Tibial nerve (tissue), 4 donors: ENCODE results near the gene TRIM24. TPM values are rescaled to one million over a fixed set of nuclear protein-coding genes. Genes with fewer than 3 reads are reported as not detected.

ENCODE experiments used
- DNase-seq, 2 donors: peaks; one replicate each; pipeline ENCODE4 v3.0.0-alpha.2; 2019; ENCODE audit warnings: low spot score in 2 of 2
- H3K27ac ChIP-seq, 4 donors: fragments of 200-600 bp; sonication (generic) in 3 of 4; one replicate each; pipeline ENCODE4 v1.5.1; 2017 to 2019; ENCODE audit warnings: mild to moderate bottlenecking in 1 of 4
- H3K27me3 ChIP-seq, 2 donors: fragments of 200-600 bp; sonication (generic) in 1 of 2; one replicate each; pipeline versions ENCODE4 v1.5.1 to v1.6.0; 2017 to 2019
- H3K36me3 ChIP-seq, 3 donors: fragments of 200-600 bp; sonication (generic); one replicate each; pipeline ENCODE4 v1.5.1; 2018 to 2019
- H3K4me1 ChIP-seq, 4 donors: fragments of 200-600 bp; sonication (generic) in 3 of 4; one replicate each; pipeline ENCODE4 v1.5.1; 2017 to 2019
- H3K4me3 ChIP-seq, 4 donors: fragments of 200-600 bp; sonication (generic) in 3 of 4; one replicate each; pipeline ENCODE4 v1.5.1; 2017 to 2019; ENCODE audit warnings: mild to moderate bottlenecking in 1 of 4, moderate library complexity in 1 of 4
- H3K9me3 ChIP-seq, 4 donors: fragments of 200-600 bp; sonication (generic) in 3 of 4; one replicate each; pipeline ENCODE4 v1.5.1; 2017 to 2019
- CTCF ChIP-seq, 5 experiments: fragments of 200-600 bp in 3 of 5; fragments of 450-650 bp in 2 of 5; sonication (generic) in 3 of 5; IDR thresholded peaks; one replicate each; pipeline ENCODE4 v1.5.1; 2016 to 2019; ENCODE audit warnings: antibody characterized with exemption in 5 of 5, mild to moderate bottlenecking in 3 of 5, moderate library complexity in 2 of 5
- EP300 ChIP-seq, 2 donors: sonication (generic); formaldehyde crosslinking; IDR thresholded peaks; one replicate each; pipeline ENCODE4 v1.6.1; 2017; ENCODE audit warnings: antibody characterized with exemption in 2 of 2, mild to moderate bottlenecking in 1 of 2
- POLR2A ChIP-seq, 2 donors: fragments of 450-650 bp; IDR thresholded peaks; one replicate each; pipeline ENCODE4 v1.6.1; 2017; ENCODE audit warnings: antibody characterized with exemption in 2 of 2, mild to moderate bottlenecking in 2 of 2, moderate library complexity in 2 of 2
- WGBS, 2 donors: methylation state at CpG; one replicate each; pipeline ENCODE4 v1.1.5; 2018; 5-methylcytosine and 5-hydroxymethylcytosine counted together
- total RNA-seq, 4 donors: library from RNA; depleted of rRNA; stranded (reverse); fragments of >200 nt; gene quantifications; one replicate each; pipeline ENCODE4 v1.1.0, GENCODE V29; 2016

Gene TRIM24
- total RNA-seq, 4 donors from 2014 or later, result 15.9 to 20.5 (median 17.7) TPM

- Histone ChIP-seq H3K36me3 (peaks cover 0 to 91% (median 9%) of the 10 kb centered on the region in 3 donors), H3K27me3 (no peaks in the 10 kb centered on the region), H3K4me1 (no peaks in the 10 kb centered on the region), H3K4me3 (no peak overlapping the region), H3K27ac (no peak overlapping the region), H3K9me3 (peaks cover 0 to 19% (median 1%) of the 10 kb centered on the region in 4 donors)
- no peak for TF ChIP-seq EP300 (IDR thresholded peaks at IDR 0.05)
- TF ChIP-seq POLR2A (IDR thresholded peaks at IDR 0.05), result no peak
- DNase-seq, result no peak
- 93 to 95% methylated on average over 3 of the region's 3 CpGs for WGBS, 2 donors
Observed at GRCh38 chr7:138550337-138550736, 90.3 kb downstream of the TRIM24 start.

- TF ChIP-seq EP300 (IDR thresholded peaks at IDR 0.05) (no peak), POLR2A (IDR thresholded peaks at IDR 0.05) (no peak), CTCF (IDR thresholded peaks at IDR 0.05) (no peak)
- Histone ChIP-seq H3K4me1 (no peaks in the 10 kb centered on the region), H3K4me3 (no peak overlapping the region), H3K9me3 (peaks cover 0 to 26% (median 3%) of the 10 kb centered on the region in 4 donors), H3K27ac (no peak overlapping the region), H3K27me3 (no peaks in the 10 kb centered on the region), H3K36me3 (peaks cover 0 to 91% (median 14%) of the 10 kb centered on the region in 3 donors)
- 94 to 96% methylated on average over 3 of the region's 3 CpGs for WGBS, 2 donors
- no peak for DNase-seq
Observed at GRCh38 chr7:138551102-138551501, 91.0 kb downstream of the TRIM24 start.

GRCh38 chr7:138553805-138554204 is 93.7 kb downstream of the TRIM24 start:
- H3K4me3 ChIP-seq, result no peak overlapping the region
- H3K9me3 ChIP-seq, result peaks cover 0 to 53% (median 19%) of the 10 kb centered on the region in 4 donors
- no peak for DNase-seq
- no peaks in the 10 kb centered on the region for H3K27me3 ChIP-seq
- H3K36me3 ChIP-seq, result peaks cover 2 to 94% (median 35%) of the 10 kb centered on the region in 3 donors
- TF ChIP-seq EP300 (IDR thresholded peaks at IDR 0.05) (no peak), CTCF (IDR thresholded peaks at IDR 0.05) (no peak), POLR2A (IDR thresholded peaks at IDR 0.05) (no peak)
- no peaks in the 10 kb centered on the region for H3K4me1 ChIP-seq
- 96 to 98% methylated on average over 4 of the region's 4 CpGs for WGBS, 2 donors
- no peak overlapping the region for H3K27ac ChIP-seq

GRCh38 chr7:138554674-138555073 is 94.6 kb downstream of the TRIM24 start:
- 98 to 100% methylated on average over 4 of the region's 4 CpGs for WGBS, 2 donors
- no peak overlapping the region for H3K4me3 ChIP-seq
- peaks cover 2 to 95% (median 37%) of the 10 kb centered on the region in 3 donors for H3K36me3 ChIP-seq
- H3K27ac ChIP-seq, result no peak overlapping the region
- TF ChIP-seq CTCF (IDR thresholded peaks at IDR 0.05) (no peak), POLR2A (IDR thresholded peaks at IDR 0.05) (no peak), EP300 (IDR thresholded peaks at IDR 0.05) (no peak)
- no peaks in the 10 kb centered on the region for H3K4me1 ChIP-seq
- H3K27me3 ChIP-seq, result no peaks in the 10 kb centered on the region
- peaks cover 0 to 62% (median 21%) of the 10 kb centered on the region in 4 donors for H3K9me3 ChIP-seq
- DNase-seq, result no peak

GRCh38 chr7:138555684-138556083 is 95.6 kb downstream of the TRIM24 start:
- H3K27me3 ChIP-seq, result no peaks in the 10 kb centered on the region
- H3K4me3 ChIP-seq, result no peak overlapping the region
- no peaks in the 10 kb centered on the region for H3K4me1 ChIP-seq
- TF ChIP-seq CTCF (IDR thresholded peaks at IDR 0.05) (no peak), POLR2A (IDR thresholded peaks at IDR 0.05) (no peak), EP300 (IDR thresholded peaks at IDR 0.05) (no peak)
- peaks cover 2 to 100% (median 43%) of the 10 kb centered on the region in 3 donors for H3K36me3 ChIP-seq
- no peak overlapping the region for H3K27ac ChIP-seq
- WGBS, 2 donors, result 96 to 99% methylated on average over 4 of the region's 4 CpGs
- DNase-seq, result no peak
- H3K9me3 ChIP-seq, result peaks cover 0 to 72% (median 21%) of the 10 kb centered on the region in 4 donors
